ENCODE measurements around the gene CHST9.
A peak's percentile ranks its signal among the peaks of the same experiment; 100 is the strongest.

CHST9 gene

DNA sequence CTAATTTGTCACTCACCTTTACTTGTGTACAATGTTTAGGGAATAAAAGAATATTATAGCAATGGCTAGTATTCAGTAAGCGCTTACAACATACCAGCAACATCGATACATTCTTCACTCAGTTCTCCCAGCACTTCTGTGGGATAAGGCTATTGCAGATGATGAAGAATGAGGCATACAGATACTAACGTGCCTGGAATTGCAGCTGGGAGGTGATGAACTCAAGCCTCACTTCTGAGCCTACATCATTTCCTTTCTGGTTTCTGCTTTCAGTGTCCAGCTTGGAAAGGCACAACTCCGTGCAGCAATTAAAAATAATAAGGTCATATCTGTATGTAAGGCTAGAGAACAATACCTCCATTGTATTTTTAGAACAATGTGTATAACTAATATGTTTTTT, 224.2 kb downstream of the CHST9 start:
- TF ChIP-seq, protein P1, sequence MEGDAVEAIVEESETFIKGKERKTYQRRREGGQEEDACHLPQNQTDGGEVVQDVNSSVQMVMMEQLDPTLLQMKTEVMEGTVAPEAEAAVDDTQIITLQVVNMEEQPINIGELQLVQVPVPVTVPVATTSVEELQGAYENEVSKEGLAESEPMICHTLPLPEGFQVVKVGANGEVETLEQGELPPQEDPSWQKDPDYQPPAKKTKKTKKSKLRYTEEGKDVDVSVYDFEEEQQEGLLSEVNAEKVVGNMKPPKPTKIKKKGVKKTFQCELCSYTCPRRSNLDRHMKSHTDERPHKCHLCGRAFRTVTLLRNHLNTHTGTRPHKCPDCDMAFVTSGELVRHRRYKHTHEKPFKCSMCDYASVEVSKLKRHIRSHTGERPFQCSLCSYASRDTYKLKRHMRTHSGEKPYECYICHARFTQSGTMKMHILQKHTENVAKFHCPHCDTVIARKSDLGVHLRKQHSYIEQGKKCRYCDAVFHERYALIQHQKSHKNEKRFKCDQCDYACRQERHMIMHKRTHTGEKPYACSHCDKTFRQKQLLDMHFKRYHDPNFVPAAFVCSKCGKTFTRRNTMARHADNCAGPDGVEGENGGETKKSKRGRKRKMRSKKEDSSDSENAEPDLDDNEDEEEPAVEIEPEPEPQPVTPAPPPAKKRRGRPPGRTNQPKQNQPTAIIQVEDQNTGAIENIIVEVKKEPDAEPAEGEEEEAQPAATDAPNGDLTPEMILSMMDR (conservative IDR thresholded peaks at IDR 0.05) = no peak
- H3K27ac ChIP-seq = no peak overlapping the region

DNA sequence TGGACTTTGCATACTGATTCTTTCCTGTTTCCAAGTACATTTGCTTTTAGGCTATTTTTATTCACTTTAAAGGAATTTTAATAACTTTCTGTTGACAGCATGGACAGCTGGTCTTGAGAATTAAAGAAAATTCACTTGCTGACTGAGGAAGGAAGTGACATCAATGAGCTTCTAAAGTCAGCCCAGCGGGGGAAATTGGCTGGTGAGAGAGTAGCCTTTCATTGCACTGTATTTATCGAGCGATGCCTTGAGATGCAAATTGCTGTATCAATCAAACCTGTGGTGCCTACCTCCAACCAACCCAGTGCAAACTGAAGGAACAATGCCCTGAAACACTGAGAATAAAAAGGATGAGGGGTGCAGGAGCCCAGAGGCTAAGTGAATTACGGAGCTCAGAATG, 228.2 kb downstream of the CHST9 start:
- H3K27ac ChIP-seq = no peak overlapping the region
- TF ChIP-seq, protein P1 (conservative IDR thresholded peaks at IDR 0.05) = no peak

DNA sequence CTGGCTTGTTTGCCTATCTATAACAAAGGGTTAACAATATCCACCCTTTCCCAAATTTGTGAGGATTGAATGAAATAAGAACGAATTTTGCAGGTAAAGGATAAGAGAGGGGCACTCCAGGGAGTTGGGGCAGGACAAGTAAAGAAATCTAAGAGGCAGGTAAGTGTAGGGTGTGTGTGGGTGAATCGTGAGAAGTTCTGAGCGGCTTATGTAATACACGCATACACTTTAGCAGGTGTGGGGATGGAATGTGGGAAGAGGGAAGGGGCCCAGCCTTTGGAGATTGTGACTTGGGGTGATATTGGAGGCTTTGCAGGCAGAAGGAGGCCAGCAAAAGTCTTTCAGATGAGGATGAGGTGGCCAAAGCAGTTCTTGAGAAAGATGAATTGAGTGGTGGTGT, 236.4 kb downstream of the CHST9 start:
- H3K27ac ChIP-seq = no peak overlapping the region
- TF ChIP-seq, protein P1 (conservative IDR thresholded peaks at IDR 0.05) = no peak

DNA sequence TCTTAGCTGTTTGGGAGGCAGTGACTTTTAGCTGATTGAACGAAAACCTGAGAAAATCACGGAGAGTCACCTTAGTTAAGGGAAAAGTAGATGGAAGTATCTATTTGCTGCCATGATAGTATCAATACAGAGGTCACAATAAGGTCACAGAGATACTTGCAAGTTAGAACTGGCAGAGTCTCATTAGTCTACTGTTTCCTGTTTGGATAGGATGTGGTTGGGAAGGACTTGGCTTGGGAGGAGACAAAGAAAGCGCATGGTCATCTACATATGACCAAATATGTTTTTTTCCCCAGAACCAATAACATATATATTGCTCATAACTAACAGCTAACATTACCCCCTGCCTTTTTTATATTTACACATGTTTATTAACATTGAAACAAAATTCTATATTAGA, 241.2 kb downstream of the CHST9 start:
- TF ChIP-seq, protein P1 (conservative IDR thresholded peaks at IDR 0.05) = no peak
- H3K27ac ChIP-seq = no peak overlapping the region

DNA sequence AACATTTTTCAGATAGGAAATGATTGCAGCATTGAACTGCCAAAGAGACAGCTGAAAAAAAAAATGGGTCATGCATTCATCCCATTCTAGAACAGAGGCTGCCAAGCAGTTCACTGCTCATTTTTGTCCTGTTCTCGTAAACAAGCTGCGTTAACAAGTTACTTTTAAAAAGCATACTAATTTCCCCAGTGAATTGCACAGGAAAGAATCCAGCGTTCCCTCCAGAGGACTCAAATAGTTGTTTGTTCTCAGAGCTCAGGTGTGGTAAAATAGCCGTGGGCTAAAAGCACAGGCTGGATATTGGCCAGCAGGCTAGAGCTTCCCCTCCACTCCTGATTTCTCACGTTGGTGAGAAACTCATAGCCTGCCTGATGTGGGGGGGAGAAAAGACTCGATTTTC, 243.5 kb downstream of the CHST9 start:
- TF ChIP-seq, protein P1 (conservative IDR thresholded peaks at IDR 0.05) = no peak
- peak overlapping the region; percentile 22 for H3K27ac ChIP-seq

DNA sequence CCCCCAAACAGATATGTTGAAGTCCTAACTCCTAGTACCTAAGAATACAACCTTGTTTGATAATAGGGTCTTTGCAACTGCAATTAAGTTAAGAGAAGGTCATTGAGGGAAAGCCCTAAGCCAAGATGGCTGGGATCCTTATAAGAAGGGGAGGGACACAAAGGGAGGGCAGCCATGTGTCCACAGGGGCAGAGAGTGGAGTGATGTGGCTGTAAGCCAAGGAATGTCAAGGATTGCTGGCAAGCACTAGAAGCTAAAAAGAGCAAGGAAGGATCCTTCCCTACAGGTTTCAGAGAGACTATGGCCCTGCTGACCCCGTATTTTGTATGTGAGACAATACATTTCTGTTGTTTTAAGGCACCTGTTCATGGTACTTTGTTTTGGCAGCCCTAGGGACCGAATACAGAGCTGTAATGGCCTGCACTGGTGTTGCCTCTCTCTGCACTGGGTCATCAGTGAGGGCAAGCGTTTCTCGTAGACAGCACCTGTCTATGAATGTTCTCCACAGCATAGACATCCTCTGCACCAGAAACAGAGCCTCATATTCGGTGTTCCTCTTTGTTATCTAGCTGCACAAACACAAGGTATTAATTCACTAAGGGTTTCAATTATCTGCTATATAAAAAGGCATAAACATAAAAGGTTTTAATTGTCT, 244.2 kb downstream of the CHST9 start:
- TF ChIP-seq, protein P1 (conservative IDR thresholded peaks at IDR 0.05) = no peak
- peak overlapping the region; percentile 22 for H3K27ac ChIP-seq

DNA sequence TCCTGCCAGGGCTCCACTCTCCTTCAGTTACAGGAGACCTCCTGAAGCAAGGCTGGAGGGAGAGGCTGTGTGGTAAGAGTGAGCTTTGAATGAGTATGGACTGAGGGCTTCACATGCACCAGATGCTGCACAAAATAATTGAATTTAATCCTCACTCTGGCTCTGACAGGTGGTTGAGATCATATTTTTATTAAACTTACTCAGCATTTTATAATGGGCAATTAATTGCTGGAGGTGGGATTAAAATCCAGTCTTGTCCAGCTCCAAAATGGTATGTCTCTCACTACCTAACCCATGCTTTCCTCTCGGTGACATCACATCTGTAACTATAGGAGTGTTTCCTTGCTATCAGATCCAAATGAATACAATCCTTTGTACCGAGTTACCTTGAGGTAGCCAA, 253.4 kb downstream of the CHST9 start:
- TF ChIP-seq, protein P1 (conservative IDR thresholded peaks at IDR 0.05) = no peak
- H3K27ac ChIP-seq = no peak overlapping the region

Measured in VCaP (cell line).